Measurements from ENCODE around the gene C11orf86.

DNA sequence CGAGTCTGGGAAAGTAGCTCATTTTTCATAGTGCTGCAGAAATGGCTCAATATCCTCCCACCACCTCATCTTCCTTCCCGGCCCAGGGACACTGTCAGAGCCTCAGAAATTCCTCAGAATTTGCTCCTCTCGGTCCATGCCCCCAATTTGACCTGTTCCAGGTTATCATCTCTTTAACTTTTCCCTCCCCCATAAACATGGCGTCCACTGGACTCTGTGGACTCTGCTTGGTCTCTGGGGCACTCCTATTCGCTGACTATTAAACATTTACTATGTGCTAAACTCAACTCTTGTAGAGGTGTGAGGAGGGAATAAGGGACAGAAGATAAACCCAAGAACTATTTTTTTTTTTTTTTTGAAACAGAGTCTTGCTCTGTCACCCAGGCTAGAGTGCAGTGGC lies 8.8 kb upstream of the C11orf86 start:
- TF ChIP-seq EP300 (IDR thresholded peaks at IDR 0.05) (no peak), POLR2A (IDR thresholded peaks at IDR 0.05) (no peak)
- TF ChIP-seq, protein P1, sequence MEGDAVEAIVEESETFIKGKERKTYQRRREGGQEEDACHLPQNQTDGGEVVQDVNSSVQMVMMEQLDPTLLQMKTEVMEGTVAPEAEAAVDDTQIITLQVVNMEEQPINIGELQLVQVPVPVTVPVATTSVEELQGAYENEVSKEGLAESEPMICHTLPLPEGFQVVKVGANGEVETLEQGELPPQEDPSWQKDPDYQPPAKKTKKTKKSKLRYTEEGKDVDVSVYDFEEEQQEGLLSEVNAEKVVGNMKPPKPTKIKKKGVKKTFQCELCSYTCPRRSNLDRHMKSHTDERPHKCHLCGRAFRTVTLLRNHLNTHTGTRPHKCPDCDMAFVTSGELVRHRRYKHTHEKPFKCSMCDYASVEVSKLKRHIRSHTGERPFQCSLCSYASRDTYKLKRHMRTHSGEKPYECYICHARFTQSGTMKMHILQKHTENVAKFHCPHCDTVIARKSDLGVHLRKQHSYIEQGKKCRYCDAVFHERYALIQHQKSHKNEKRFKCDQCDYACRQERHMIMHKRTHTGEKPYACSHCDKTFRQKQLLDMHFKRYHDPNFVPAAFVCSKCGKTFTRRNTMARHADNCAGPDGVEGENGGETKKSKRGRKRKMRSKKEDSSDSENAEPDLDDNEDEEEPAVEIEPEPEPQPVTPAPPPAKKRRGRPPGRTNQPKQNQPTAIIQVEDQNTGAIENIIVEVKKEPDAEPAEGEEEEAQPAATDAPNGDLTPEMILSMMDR (IDR thresholded peaks at IDR 0.05), result no peak

All from ovary (tissue), 3 donors.